Activated naive CD4-positive, alpha-beta T cell (primary cell): ENCODE measurements around the gene PITPNM2.

ENCODE experiments used
- DNase-seq, 4 experiments: peaks; one replicate each; lab custom pipeline; 2025; lab: John Stamatoyannopoulos, UW

PITPNM2 gene

GRCh38 chr12:123143736-123144461, 7.0 kb downstream of the PITPNM2 start:
- DNase-seq = no peak

DNA sequence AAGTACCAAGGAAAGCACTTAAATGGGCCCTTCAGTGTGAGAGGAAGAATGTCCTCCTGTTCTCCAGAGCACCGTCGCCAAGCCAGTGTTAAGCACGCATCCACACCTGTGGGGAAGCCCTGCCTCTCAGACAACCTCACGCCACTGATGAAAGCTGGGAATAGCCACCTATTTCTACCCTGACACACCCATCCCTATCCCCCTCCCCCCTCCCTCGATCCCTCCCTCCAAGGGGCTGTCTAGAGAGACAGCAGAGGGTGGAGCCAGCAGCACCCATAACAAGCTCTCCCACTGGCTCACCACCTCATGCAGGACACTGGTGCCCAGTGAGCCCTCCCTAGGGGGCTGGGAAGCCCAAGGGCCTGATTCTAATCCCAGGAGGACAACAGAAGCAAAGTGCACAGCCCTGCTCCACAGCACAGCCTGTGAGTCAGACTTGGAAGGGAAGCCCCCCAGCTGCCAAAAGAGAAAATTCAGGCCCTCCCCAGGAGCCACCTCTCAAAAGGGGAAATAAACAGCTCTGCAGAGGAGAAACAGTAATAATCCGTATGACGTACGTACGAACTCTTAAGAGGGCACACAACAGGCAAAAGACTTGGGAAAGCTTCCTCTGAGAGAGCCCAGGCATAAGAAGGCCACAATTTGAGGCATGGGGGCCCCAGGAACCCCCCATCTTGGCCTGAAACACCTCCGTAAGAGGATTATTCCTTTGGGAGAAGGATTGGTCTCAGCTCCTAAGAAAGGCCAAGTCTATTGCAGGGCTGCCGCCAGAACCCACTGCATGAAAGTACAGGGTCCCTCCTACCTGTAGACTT, 7.8 kb downstream of the PITPNM2 start:
- no peak for DNase-seq

- DNase-seq = no peak
These were observed 8.4 kb downstream of the PITPNM2 start for GRCh38 chr12:123142518-123142840.

- no peak for DNase-seq
These were observed 9.0 kb downstream of the PITPNM2 start for GRCh38 chr12:123141615-123142517.

DNA sequence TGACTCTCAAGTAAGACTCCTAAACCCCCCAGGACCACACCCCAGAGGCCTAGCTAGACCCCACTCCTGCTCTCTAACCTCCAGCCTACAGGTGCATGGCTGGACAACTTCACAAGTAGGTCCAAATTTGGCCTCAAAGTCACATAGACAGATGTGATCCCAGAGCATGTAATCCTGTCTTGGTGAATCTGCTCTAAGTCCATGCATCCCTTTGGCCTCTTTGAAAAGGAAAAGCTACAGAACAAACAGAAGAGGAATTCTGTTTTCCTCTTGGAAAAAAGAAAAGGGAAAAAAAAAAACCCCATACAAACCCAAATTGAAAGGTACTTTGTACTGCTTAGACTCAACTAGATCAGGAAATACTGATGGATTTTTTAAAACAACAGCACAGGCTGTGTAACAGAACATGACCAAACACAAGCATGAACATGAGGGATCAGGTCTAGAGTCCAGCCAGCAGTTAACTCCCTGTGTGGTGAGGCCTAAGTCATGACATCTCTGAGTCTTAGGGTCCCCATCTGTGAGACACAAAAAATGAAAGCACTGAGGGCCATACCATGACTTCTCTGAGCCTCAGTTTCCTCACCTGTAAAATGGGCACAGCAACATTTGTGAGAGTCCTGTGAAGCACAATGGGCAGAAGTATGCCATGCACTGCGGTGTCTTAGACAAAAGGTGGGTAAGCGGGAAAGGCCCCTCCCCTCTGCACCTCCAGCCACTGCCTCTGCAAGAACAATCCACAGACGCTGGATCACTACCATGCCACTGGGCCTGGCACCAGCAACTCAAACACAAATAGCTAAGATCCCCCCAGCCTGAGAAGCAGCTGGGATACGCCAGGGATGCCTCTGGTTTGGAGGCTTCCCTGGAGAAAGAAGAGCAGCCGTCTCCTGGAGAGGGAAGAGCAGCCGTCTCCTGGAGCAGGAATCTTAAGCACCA, 9.9 kb downstream of the PITPNM2 start:
- DNase-seq = no peak

DNA sequence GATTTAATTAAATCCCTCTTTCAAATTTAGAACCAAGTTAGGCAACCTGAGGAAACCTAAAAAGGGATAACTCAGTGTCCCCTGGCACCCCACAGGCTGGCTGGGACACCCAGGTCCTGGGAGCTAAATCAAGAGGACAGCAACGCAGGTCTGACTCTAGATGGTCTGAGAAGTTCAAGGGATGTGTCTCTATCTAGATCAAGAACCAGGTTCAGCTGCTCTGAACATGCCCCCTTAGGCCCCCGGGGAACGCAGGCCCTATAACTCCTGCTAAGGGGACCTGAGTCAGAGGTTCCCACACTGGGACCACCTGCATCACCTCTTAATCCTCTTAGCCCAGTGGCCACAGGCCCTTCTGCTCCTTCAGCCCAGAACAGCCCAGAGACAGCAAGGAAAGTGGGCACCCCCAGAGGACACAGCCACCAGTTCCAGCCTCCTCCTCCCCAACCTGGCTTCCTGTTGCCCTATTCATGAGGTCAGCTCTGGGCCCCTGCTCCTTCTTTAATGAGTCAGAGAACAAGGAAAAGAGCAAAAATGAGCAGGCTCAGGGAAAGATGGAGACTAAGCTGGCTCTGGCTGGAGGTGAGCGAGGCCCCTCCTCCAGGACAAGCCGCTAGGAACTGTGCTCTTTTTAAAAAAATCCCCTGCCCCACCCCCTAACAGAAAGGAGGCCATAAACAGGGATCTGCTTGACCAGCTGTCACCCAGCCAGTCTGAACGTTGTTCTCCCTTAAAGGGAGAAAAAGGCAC, 10.8 kb downstream of the PITPNM2 start:
- no peak for DNase-seq

DNA sequence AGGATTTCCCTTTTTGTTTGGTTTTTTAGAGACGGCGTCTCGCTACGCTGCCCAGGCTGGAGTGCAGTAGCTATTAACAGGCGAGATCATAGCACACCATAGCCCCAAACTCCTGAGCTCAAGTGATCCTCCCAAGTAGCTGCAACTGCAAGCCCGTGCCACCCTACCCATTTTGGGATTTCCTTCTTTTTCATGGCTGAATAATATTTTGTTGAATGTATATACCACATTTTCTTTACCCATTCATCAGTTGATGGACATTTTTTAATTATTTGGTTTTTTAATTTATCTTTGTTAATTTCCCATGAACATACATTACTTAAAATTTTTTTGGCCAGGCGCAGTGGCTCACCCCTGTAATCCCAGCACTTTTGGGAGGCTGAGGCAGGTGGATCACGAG, 15.2 kb downstream of the PITPNM2 start:
- no peak for DNase-seq

DNA sequence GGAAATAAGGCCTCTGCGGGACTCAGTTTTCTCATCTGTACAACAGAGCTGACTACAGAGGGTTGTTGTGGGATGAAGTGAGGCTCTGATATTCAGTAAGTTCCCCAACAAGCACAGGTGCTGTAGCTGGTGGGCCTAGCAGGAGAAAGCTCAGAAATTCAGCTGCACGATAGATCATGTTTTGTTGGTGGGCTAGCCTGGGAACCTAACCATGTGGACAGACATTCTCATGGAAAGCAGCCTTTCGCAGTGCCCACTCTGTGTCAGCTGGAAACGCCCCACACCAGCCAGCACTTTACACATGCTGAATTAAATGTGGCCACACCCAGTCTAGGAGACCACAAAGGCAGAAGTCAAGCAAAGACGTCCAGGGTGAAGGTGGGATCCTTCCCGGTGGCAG, 16.1 kb downstream of the PITPNM2 start:
- no peak for DNase-seq

GRCh38 chr12:123134271-123134671, 16.6 kb downstream of the PITPNM2 start:
- DNase-seq = no peak

DNA sequence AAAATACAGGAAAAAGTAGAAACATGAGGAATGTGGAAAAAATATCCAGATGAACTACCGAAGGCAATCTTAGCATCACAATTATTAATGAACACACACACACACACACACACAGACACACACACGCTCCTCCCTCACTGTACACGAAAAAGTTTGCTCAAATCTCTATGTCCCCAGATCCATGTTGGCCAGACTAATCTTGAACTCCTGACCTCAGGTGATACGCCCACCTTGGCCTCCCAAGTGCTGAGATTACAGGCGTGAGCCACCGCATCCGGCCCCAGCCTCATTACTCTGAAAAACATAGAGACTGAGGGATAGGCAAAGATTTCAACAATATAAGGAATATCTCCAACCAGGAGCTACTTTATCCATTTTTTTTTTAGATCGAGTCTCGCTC, 17.2 kb downstream of the PITPNM2 start:
- DNase-seq = no peak

- no peak for DNase-seq
These were observed 17.8 kb downstream of the PITPNM2 start for GRCh38 chr12:123132951-123133619.

GRCh38 chr12:123131879-123132402, 18.9 kb downstream of the PITPNM2 start:
- DNase-seq = peak in 1 of 4 experiments; percentile 36

GRCh38 chr12:123131291-123131832, 19.5 kb downstream of the PITPNM2 start:
- DNase-seq = no peak

- no peak for DNase-seq
These were observed 21.3 kb downstream of the PITPNM2 start for GRCh38 chr12:123129621-123130020.

DNA sequence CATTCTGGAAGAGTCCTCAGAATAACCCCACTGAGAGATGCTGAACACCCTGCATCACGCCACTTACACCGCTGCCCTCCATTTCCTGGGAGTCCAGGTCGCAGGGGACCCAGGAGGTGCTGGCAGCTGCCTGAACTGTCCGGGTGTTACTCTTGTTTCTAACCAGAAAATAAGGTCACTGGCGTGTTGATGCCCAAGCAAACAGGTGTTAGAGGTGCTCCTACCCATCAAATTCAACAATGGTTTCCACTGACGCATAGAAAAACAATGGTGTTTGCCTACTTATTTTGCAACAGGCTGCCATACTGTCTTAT, 23.8 kb downstream of the PITPNM2 start:
- no peak for DNase-seq

DNA sequence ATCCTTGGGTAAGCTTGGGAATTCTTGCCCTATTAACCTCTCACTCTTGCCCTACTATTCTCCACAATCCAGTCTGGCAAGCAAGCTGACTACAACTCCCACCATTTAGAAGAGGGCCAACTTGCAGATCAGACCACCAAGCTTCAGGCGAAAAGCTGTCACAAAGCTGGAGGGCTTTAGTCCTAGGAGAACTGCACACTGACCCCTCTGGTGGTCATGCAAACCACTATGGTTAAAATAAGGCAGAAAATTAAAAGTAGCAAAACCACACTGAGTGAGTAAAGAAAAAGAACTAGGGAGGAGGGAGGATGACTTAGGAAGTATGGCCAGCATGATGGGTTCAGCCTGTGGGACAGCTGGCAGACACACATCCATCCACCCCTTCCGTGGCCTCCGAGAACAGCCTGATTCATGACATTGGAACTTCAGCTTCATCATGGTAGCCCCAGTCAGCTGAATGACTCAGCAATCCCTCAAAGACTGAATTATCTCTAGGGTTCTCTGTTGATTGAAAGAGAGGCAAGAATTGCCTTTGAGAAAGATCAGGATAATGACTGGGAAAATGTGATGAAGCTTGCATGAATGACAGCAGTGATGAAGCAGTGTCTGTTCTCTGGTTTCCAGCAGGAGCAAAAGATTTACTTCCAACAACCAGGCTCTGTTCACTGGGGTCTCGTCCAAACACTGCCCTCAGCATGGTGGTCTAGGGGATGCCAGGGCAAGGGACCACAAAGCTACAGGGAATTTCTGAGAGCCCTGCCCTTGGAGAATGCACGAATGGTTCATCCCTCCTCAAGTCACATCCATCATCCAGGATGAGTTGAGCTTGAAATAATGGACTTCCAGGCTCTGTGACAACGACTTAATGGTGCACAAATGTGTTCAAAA, 24.4 kb downstream of the PITPNM2 start:
- no peak for DNase-seq

DNA sequence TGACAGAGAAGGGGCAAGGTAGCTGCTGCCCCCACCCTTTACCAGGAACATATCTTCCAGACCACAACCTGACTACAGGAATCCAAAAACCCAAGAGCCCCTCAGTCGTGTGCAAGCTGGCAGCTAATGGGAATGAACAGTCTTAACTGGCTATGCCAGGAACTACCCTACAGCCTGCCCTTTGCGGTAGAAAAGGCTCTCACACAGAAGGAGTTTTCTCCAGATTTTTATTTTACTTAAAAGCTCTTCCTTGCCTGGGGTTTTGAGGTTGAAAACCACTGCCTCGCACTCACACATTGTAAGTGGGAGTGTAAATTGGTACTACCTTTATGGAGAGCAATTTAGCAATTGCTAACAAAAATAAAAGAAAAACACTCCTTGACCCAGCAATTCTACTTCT, 28.3 kb downstream of the PITPNM2 start:
- no peak for DNase-seq

DNA sequence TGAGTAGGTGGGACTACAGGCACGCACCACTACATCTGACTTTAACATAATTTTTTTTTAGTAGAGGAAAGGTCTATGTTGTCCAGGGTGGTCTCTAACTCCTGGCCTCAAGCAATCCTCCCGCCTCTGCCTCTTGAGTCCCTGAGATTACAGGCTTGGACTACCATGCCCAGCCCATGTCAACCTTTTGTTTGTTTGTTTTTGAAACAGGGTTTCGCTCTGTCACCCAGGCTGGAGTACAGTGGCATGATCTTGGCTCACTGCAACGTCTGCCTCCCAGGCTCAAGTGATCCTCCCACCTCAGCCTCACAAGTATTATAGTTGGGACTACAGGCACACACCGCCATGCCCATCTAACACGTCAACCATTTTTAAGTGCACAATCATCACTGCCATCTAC, 29.2 kb downstream of the PITPNM2 start:
- DNase-seq = no peak
